ENCODE measurements around the gene CREB5. TPM values are rescaled to one million over a fixed set of nuclear protein-coding genes. Genes with fewer than 3 reads are reported as not detected.

Gene CREB5
- total and polyA plus RNA-seq, 2 of the 8 experiments (the other 6 are each of a cell fraction or from before 2014, with no cell fraction given) = 2.4 to 2.7 TPM

- TF ChIP-seq CHD7 (IDR thresholded peaks at IDR 0.05; ENCODE audit: insufficient replicate concordance, low read length) (no peak), EGR1 (IDR thresholded peaks at IDR 0.05; ENCODE audit: borderline replicate concordance, low read depth, low read length) (no peak), MAFK (IDR thresholded peaks at IDR 0.05; ENCODE audit: low read depth, low read length) (no peak), RFX5 (IDR thresholded peaks at IDR 0.05; ENCODE audit: borderline replicate concordance, low read depth, low read length) (no peak), KDM5A (IDR thresholded peaks at IDR 0.05; ENCODE audit: low read length) (no peak), SIX5 (IDR thresholded peaks at IDR 0.05; ENCODE audit: low read depth, low read length) (no peak), ATF3 (IDR thresholded peaks at IDR 0.05; ENCODE audit: insufficient read depth, low read depth, low read length) (no peak), RAD21 (IDR thresholded peaks at IDR 0.05 in 1 of 2, conservative IDR thresholded peaks at IDR 0.05 in 1 of 2; ENCODE audit: low read depth in 2 of 2, low read length in 2 of 2) (no peak), PHF8 (conservative IDR thresholded peaks at IDR 0.05; ENCODE audit: low read depth, low read length) (no peak), SRF (IDR thresholded peaks at IDR 0.05; ENCODE audit: low read depth, low read length) (no peak), RXRA (IDR thresholded peaks at IDR 0.05; ENCODE audit: insufficient read depth, low read depth, low read length) (no peak), SIRT6 (IDR thresholded peaks at IDR 0.05; ENCODE audit: low read length) (no peak)
These were observed 219.7 kb downstream of the CREB5 start (continued) for GRCh38 chr7:28631995-28632394.
